Measurements from ENCODE around the gene MSH3.
A peak's percentile ranks its signal among the peaks of the same experiment; 100 is the strongest.

The MSH3 gene

GRCh38 chr5:80654391-80655230, at the start of gene MSH3, which contains the start of gene DHFR:
Gene MSH3, plus strand, starts transcription at chr5:80654652. Its CDS starts 76 bp downstream, at chr5:80654728.
Gene DHFR, minus strand, starts transcription at chr5:80654983. Its CDS starts 494 bp downstream, at chr5:80654489.
- DNase-seq = peak; percentile 92

DNA sequence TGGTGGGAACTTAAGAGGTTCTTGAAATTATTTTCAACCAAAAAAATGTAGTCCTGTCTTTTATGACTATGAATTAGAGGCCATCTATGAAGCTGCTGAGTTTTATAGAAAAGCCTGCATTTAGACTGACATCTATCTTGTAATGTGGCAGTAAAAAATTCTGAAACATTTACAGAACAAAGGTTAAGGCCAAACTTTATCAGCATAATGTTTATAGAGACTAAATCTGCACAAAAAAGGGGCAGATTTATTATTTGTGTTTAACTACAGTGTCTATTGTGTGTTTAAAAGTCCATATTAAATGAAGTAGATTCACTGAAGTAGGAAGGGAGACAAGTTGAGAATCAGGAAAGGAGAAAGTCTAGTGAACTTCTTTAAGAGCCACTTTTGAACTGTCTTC, 47.1 kb upstream of the MSH3 start:
- no peak for DNase-seq

DNA sequence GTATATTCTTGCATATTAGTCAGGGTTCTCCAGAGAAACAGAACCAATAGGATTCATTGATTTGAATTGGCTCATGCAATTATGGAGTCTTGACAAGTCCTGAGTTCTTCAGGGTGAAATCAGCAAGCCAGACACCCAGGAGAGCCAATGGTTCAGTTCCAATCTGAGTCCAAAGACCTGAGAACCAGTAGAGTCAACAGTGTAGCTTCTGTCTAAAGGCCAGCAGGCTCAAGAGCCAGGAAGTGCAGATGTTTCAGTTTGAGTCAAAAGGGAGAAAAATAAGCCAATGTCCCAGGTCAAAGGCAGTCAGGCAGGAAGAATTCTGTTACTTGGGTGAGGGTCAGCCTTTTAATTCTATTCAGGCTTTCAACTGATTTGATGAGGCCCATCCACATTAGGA, 46.6 kb upstream of the MSH3 start:
- DNase-seq = no peak

DNA sequence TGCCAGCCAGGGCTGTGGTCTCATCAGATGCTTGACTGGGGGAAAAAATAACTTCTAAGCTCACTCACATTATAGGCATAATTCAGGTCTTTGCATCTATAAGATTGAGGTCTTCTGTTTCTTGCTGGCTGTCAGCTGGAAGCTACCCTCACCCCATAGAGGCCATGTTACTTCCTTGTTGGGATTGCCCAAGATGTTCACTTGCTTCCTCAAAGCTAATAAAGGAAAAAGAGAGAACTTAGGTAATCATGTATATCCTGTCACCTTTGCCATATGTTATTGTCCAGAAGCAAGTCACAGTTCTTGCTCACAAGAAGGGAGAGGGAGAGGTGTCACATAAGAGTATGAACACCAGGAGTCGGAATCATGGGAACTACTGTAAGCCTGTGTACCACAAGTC, 45.7 kb upstream of the MSH3 start:
- DNase-seq = no peak

- DNase-seq = no peak
Observed at GRCh38 chr5:80609692-80610091, 44.8 kb upstream of the MSH3 start.

GRCh38 chr5:80615266-80615914, 39.1 kb upstream of the MSH3 start:
- DNase-seq = no peak

DNA sequence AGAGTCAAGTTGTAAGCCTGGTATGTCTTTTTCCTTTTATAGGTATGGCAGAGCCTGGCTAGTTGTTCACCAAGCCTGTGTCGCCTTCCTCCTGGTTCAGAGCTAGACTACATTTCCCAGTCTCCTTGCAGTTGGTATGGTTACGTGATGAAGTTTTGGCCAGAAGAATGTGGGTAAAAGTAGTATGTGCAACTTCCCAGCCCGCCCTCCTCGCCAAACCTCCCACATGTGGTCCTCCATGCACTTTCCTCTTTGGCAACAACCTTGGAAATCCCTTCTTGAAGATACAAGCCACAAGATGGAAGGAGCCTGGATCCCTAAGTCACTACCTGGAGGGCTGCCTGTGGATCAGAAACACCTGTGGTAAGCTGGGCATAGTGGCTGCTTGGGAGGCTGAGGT, 36.0 kb upstream of the MSH3 start:
- DNase-seq = no peak

GRCh38 chr5:80619086-80619485, 35.4 kb upstream of the MSH3 start:
- no peak for DNase-seq

DNA sequence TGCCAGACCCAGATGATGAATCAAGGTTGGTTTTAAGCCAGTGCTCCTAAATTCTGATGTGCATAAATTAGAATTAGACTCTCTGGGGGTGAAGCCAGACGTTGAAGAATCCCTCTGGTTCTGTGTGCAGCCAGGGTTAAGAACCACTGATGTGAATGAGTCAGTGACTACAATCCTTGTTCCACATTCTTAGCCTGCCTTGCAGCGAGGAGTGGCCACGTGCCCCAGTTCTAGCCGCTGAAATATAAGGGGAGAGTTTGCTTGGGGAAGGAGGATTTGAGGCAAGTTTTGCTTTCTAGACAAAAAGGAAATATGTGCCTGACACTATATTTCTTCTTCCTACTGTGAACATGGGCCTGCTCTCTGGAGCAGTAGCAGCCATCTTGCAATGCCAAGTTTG, 34.2 kb upstream of the MSH3 start:
- DNase-seq = no peak

GRCh38 chr5:80622756-80623155, 31.7 kb upstream of the MSH3 start:
- no peak for DNase-seq

- DNase-seq = no peak
Observed at GRCh38 chr5:80623999-80624398, 30.5 kb upstream of the MSH3 start.

- DNase-seq = no peak
Observed at GRCh38 chr5:80625230-80625629, 29.2 kb upstream of the MSH3 start.

GRCh38 chr5:80629281-80629680, 25.2 kb upstream of the MSH3 start:
- DNase-seq = no peak

GRCh38 chr5:80631278-80632259, 22.9 kb upstream of the MSH3 start:
- DNase-seq = no peak

- no peak for DNase-seq
Observed at GRCh38 chr5:80632700-80633099, 21.8 kb upstream of the MSH3 start.

DNA sequence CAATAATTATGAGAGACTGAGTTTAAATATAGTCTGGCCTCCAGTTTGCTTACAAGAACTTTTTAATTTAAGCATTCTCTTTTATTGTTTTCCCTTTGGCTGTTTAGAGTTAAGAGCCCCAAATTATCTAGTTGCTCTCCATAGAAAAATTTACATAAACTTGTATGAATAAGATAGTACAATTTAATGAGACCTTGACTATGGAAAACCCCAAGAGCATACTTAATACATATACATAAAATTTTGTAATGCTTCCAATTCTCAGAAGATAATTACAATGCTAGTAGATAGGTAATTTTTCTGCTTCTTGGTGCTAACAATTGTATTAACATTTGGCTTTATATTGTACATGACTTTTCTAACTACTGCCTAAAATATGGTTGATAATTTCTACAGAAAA, 20.3 kb upstream of the MSH3 start:
- no peak for DNase-seq

- DNase-seq = no peak
Observed at GRCh38 chr5:80641353-80641752, 13.1 kb upstream of the MSH3 start.

DNA sequence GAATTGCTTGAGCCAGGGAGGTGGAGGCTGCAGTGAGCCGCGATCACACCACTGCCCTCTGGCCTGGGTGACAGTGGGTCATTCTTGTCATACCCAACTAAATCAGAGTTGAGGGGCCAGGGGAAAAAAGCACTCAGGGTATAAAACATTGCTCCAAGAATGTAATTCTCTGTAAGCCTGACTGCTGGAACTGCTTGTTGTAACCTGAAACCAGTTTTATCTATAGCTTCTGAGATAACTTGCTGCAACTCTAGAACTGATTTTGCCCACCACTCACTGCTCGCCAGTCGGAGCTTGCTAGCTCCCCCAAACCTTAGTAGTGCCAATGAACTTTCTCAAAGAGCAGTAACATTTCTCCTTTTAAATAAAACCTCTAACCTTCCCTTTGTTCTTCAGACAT, 9.6 kb upstream of the MSH3 start:
- no peak for DNase-seq

GRCh38 chr5:80646926-80647325, 7.5 kb upstream of the MSH3 start:
- DNase-seq = no peak

DNA sequence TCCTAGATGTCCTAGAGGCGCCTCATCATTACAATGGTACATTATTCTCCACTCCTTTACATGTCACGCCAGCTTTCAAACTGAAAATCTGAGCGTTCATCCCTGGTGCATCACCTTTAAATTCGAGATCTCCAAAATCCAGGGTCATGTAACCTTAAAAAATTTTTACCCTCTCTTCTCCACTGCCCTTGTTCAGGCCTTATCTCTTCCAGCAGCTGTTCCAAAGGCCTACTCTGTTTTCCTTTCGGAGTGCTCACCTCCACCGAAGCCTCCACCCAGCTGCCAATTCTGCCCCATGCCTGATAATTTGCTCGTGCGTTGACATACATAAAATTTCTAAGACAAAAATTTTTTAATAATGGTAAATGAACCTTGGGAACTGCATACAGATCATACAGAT, 950 bp upstream of the MSH3 start:
- DNase-seq = no peak

- no peak for DNase-seq
Observed at GRCh38 chr5:80654054-80654390, 430 bp upstream of the MSH3 start.

DNA sequence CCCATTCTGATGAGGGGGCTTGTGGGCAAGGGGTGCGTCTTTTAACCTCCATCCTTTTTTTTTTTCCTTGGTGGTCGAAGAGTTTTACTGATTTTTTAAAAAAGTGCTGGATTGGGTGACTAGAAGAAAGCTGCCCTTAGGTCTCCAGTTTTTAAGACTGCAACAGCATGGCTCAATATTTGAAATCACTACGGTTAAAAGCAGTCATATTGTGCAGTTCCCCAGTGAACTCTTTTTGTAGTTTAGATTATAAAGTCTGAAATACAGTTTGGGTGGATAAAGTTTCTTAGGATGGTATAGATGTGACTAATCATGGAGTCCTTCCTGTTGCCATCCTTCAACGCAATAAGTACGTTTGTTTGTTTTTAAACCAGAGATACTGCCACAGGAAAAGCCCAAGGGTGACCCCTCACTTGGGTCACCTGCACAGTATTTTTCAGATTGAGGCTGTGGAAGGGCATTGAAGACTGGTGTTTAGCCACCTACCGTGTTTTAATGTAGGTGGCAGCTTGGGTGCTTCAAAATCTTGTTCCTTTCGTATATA, 851 bp downstream of the MSH3 start:
- no peak for DNase-seq

- DNase-seq = no peak
Observed at GRCh38 chr5:80656425-80656824, 2.0 kb downstream of the MSH3 start.
